NOMO-1 treated with DMSO at 0.1 percent for 48 hours (cell line): Measurements from ENCODE around the gene GPR141.
"Not testable (repeated sequence)": the region's sequence is repeated elsewhere in the genome, so short reads cannot be mapped to it uniquely, and the experiment has no call there.

Experiments used
- DNase-seq: peaks from one replicate; lab custom pipeline; 2025; ENCODE audit not compliant: unreplicated experiment; lab: John Stamatoyannopoulos, UW

Gene GPR141

GRCh38 chr7:37686556-37687345 lies 3.2 kb downstream of the GPR141 start:
- DNase-seq = no peak

- peak; percentile 75 for DNase-seq
These were observed 6.6 kb downstream of the GPR141 start for GRCh38 chr7:37690206-37690605.

DNA sequence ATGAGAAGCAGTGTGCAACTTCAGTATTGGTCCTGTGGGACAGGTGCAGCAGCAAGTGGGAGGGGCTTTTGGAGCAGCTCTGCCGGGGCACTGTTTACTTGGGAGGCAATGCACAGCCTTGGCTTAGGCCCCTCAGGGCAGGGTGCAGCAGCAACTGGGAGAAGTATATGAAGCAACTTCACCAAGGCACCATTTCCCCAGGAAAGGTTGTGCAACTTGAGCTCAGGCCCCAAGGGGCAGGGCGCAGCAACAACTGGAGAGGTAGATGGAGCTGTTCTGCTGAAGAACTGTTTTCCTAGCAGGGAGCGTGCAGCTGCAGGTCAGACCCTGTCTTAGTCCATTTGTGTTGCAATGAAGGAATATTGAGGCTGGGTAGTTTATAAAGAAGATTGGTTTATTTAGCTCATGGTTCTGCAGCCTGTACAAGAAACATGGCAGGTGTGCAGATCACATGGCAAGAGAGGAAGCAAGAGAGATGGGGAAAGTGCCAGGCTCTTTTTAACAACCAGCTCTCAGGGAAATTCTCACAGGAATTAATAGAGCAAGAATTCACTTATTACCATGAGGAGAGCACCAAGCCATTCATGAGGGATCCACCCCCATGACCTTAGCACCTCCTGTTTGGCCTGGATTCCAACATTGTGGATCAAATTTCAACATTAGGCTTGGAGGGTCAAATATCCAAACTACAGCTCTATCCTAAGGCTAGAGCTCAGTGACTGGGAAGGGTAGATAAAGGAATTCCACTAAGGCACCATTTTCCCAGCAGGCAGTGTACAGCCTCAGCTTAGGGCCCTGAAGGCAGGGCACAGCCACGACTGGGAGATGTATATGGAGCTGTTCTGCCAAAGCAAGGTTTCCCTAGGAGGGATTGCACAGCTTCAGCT lies 10.9 kb downstream of the GPR141 start:
- peak; percentile 88 for DNase-seq

DNA sequence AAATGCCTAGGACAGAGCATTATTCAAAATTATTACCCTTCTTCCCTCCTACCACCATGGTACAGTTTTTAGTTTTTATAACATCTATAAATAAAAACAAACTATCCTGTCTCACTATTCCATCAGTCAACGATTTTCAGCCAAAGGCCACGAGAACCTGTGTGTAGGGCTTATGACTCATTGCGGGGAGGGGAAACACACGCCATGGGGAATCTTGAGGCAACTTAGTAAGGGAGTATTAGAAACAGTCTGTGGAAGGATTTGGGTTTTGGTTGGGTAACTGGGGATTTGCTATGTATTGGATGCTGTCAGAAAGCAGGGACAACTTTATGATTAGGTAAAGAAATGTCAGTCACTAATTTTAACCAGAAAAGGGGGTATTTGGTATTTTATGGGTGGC lies 14.7 kb downstream of the GPR141 start:
- no peak for DNase-seq

GRCh38 chr7:37698782-37699181 lies 15.2 kb downstream of the GPR141 start:
- no peak for DNase-seq

DNA sequence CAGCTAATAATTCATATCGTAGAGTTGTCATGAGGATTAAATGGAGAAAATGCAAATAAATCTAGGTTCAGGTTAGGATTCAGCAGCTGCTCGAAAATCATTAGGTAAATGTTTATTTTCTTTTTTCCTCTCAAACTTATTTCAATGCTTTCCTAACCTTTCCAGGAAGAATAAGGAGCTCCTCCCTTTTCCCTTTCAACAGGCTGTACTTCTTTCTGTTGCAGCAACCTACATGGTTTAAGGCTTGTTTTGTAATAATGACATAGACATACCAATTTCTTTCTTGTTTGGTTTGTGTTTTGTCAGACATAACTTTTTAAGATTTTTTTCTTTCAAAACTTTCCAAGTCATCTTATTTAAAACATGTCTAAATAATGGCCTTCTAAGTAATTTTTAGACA lies 18.2 kb downstream of the GPR141 start:
- DNase-seq = peak; percentile 27

- peak; percentile 23 for DNase-seq
These were observed 19.8 kb downstream of the GPR141 start for GRCh38 chr7:37703361-37703760.

DNA sequence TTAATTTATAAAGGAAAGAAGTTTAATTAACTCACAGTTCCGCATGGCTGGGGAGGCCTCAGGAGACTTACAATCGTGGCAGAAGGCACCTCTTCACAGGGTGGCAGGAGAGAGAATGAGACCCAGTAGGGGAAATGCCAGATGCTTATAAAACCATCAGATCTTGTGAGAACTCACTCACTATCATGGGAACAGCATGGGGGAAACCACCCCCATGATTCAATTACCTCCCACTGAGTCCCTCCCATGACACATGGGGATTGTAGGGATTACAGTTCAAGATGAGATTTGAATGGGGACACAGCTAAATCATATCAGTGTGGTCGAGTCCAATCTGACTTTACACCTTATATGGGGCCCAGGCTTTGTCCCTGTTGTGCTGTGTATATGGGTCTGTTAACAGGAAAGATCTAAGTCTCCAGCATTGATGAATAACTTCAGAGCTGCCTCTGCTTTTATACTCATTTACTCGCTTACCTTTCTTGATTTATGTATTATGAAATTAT lies 20.8 kb downstream of the GPR141 start:
- DNase-seq = not testable (repeated sequence)

DNA sequence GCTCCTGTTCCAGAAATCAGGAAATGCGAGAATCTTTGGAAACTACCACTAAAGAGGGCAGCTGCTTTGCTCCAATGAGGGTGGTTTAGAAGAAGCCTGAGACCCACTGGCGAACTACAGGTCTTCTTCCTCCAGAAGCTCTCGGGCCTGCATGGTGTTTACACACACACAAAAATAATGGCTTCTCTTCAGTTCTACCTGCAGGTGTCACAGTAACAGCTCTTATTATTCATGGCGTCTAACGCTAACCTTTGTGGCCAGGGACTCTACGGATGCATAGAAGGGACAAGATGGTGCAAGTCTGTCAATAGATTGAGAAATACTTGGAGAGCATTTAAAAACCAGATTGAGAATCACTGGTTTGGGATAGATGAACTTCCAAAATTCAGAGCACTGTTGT lies 22.4 kb downstream of the GPR141 start:
- no peak for DNase-seq

DNA sequence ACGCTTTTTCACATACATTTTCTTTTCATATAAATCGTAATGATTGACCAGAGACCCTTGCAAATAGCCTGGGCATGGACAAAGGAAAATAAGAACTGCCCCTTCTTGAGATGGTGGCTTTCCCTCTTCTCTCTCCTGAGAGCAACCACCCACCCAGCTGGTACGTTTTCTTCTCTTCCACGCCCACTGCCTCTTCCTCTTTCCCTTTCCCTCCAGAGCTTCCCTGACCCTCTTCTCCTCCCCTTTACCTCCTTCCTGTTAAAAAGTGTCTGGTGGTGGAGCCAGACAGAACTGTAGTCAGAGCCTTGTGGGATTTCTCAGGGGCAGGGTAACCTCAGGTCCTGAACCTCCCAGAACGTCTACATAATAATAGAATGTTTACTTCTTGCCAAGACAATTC lies 23.2 kb downstream of the GPR141 start:
- no peak for DNase-seq

DNA sequence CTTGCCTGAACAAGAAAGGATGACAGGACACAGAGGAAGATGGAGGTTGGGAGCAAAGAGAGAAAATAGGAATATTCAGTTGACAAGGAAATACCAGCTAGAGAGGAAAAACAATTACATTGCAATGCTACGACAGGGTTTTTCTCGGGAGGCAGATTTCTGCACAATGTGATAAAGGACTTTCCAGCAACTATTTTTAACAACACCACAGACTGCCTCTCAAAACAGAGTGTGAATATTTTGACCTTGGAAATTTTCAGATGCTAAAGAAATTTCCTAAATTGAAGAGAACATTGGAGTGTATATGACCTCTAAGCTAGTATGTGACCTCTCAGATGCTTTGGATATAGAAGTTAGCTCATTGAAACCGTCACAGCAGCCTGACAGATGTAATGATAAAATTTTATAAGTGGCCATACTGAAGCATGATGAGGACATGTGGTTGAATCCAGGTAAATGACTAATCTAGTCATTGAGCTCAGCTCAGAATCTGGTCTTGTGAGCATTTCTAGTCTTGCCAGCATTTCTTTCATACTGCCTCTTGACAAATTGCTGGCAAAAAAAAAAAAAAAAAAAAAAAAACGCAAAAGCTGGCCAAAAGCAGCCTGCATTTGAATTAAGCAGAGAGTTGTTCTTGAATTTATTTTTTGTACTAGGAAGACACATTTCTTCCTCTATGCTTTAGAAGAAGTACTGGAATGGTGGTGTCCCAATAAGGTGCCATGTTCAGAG lies 24.4 kb downstream of the GPR141 start:
- no peak for DNase-seq

DNA sequence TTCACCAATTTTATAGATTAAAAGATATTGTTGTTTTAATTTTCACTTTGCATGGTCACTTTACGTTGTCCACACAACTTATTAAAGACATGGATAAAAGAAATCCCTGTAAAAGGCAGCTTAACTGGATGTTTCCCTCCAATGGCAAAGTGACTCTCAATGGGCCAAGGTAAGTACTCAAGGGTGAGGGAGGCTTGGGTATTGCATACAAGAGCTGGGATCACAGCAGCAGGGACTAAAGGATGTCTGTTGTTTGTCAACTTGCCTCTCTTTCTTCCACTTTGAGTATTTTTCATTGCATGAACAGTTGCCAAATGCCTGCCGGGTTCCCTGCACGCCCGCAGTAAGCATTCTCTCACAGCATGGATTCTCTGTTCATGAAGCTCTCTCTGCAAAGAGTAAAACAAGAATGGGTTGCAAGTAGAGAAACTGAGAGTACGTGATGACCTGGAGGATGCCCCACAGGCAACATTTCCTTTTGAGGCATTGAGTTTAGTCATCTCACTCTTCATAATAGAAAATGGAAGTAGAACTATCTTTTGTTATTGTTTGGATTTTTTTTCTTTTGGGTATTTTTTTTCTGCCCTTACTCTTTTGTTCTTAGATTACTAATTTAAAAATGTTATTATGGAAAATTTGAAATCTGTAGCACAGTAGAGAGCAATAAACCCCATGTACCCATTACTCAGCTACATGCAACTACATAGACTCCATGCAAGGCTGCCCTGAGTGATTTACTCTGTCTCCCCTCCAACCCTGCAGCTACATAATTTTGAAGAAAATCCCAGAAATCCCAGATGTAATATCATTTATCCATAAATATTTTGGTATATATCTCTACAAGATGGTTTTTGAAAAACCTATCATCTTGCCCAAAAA lies 26.3 kb downstream of the GPR141 start:
- no peak for DNase-seq

- peak; percentile 13 for DNase-seq
These were observed 30.0 kb downstream of the GPR141 start for GRCh38 chr7:37713613-37714012.

- peak; percentile 89 for DNase-seq
These were observed 31.0 kb downstream of the GPR141 start for GRCh38 chr7:37714606-37715005.

DNA sequence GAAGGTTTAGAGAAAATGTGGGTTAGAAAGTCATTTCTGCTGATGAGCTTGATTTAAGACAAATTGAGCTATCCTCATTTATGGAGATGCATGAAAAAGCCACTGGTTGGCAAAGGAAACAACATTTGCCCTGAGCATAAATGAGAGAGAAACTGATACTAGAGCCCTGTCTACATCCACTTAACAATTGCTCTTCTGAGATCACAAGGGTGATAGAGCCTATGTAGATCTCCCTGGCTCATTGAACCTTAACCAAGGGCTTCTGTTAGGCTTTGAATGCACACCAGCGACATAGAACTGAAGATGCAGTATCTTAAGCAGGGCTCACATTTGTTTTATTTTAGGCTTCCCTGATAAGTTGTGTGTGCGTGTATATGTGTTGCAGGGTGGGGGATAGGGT lies 35.0 kb downstream of the GPR141 start:
- no peak for DNase-seq

DNA sequence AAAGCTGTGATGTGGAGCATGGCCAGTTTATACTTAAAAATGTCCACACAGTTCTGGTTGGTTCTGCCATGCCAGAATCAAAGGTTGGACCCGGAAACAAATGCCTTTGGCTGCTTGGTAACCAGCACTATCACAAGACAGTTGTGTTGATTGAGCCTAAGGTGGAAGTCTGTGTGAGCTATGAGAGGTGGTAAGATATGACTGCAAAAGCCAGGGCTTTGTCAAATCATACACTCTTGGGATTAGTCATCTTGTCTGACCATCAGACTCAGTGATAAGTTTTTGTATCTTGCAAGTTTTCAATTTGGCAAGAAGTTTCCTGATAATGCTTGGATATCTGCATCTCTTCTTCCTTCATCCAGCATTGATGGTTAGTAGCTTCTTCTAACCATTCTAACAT lies 35.5 kb downstream of the GPR141 start:
- DNase-seq = no peak

DNA sequence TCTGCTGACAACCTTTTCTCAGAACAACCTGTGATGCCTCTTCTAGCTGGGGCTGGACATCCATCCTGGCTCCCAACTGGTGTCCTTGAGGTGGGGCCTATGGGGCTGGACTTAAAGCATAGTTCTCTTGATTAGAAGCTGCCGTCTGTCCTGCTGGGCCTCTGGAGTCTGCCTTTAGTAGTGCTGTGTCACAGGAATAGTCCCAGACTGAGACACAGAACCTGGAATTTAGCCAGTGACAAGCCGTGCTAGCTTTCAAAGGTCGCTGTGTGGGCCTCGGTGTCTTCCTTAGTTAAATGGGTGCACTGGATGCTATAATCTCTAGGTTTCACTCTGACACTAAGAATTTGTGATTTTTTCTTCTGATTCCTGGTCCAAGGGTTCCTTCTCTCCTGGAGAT lies 41.2 kb downstream of the GPR141 start:
- DNase-seq = no peak

DNA sequence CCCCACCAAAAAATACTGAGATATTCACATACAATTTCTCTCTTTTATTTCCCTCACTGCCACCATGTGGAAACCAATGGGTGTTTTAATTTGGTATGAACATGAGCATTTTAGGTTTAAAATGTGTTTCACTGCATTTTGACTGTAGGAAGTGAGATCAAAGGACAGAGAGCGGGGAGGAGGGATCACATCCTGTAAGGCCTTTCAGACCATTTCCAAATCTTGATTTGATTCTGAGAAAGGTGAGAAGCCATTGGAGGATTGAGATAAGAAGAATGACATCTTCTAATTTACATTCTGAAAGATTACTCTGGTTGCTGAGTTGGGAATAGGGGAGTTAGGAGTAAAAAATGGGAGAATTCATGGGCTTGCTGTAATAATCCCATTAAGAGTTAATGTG lies 42.5 kb downstream of the GPR141 start:
- no peak for DNase-seq

DNA sequence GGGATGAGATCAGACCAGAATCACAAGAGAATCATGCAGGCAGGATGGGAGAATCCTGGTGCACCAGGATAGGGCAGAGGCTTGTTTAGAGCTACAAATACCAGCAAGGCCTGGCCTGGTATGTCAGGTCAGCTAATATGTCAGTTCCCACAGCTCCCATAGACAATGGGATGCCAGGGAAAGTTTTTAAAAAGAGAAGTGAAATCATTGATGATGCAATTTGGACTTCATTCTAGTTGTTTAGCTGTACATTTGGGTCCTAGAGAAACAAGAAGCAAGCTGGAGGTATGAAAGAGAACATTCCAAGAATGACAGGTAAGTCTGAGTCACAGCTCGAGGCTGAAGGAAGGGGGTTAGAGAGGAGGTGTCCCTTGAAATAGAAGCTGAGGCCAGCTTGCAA lies 45.2 kb downstream of the GPR141 start:
- DNase-seq = peak; percentile 70

DNA sequence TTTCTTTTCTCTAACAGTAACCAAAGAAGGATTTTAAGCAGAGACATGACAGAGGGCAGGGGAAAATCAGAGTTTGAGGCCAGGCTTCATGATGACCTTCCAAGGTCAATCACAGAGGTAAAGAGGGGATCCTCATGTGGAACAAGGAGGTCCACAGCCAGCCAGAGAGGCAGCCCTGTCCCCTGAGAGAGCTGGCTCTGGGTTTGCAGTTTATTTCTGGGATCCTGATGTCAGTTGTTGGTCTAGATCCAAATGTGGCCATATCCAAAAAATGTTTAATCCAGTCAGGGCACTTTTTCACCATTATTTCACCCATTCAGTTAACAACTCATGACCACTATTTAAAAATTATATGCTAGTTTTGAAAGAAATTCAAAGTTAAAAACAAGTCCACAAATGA lies 45.6 kb downstream of the GPR141 start:
- no peak for DNase-seq
